HT-29 (cell line): ENCODE results near the gene LRRC14B. TPM values are rescaled to one million over a fixed set of nuclear protein-coding genes. Genes with fewer than 3 reads are reported as not detected.
"Not testable (repeated sequence)": the region's sequence is repeated elsewhere in the genome, so short reads cannot be mapped to it uniquely, and the experiment has no call there.

Source experiments
- DNase-seq: peaks from one replicate; pipeline ENCODE4 v3.0.0-alpha.2; 2015; ENCODE audit warnings: low spot score
- total RNA-seq: library from RNA; depleted of rRNA; stranded (reverse); fragments of >200 nt; shearing (Covaris generic); gene quantifications from 2 replicates; pipeline ENCODE4 v1.2.3, GENCODE V29; 2014

The LRRC14B gene
- total RNA-seq, 1 experiment from 2014 or later = not detected

DNA sequence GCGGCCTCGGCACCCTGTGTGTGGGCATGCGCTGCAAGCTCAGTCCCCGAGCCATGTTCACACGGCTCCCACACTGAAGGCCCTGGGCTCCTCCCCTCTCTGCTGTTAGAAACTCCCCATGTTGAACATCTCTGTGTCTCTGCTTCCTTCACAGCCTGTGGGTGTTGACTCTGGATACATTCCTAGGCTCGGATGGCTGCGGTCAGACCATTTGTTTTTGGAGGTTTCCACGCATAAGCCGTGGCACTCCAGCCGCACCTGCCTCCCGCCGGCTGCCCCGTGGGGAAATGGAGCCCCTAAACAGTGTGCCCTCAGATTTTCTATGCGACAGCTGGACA is 31.2 kb upstream of the LRRC14B start:
- DNase-seq = no peak

DNA sequence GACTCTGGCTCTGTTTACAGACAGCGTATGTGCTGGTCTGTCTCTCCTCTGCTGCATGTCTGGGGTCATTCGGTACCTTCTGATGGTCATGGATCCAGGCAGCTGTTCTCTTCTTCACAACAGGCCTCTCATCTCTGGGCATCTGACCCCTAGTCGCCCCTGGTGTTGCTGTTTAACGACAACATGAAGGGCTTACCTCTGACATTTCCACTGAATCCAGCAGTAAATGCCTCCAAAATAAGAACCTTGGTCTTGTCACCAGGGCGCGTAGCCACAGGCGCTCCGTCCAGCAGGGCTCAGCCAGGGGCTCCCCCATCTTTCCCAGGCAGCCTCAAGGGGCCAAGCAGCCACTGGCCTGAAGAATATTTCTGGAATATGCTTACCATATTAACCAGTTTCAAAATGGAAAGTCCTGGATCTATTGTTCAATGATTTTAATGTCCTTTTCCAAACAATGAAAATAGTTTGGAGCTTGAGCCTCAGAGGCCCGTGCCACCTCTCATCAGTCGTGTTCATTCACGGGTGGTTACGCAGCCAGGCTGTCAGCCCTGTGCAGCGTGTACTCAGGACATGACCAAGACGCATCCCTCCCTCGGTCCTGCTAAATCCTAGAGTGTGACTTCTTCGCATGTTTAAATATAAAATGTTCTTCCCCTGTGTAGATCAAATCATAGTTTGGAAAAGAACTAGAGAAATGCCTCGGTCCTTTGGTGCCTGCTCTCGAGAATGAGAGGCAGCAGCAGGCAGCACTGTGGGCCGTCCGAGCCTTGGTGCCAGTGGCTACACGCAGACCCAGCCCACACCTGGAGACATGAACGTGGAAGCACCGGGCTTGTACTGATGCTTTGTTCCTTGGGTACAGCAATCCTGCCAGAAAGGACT is 30.1 kb upstream of the LRRC14B start:
- no peak for DNase-seq

DNA sequence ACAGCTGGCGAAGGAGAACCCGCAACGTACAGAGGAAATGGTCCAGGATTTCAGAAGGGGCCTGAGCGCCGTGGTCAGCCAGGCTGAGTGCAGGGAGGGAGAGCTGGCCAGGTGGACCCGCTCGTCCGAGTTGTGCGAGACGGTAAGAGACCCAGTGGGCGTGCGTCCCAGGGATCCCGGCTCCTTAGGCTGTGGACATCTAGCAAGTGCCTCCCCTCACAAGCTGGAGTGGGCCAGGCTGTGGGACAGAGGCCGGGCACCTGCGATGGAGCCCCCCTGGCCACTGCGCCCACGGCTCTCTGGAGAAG is 29.5 kb upstream of the LRRC14B start:
- no peak for DNase-seq

DNA sequence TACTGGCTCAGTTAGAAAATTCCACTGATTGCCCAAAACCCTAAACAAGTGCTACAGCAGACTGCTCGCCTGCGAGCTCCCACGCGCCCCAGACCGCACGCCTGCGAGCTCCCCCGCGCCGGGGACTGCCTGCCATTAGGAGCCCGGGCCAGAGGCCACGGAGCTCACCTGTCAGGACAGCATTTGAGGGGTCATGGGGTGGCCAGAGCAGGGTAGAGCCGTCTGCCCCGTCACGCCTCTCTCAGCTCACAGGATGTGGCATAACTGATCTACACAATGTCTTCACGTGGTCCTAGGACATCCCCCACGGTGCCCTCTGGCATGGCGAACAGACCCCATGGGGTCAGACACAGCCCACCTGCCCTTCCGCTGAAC is 29.1 kb upstream of the LRRC14B start:
- no peak for DNase-seq

DNA sequence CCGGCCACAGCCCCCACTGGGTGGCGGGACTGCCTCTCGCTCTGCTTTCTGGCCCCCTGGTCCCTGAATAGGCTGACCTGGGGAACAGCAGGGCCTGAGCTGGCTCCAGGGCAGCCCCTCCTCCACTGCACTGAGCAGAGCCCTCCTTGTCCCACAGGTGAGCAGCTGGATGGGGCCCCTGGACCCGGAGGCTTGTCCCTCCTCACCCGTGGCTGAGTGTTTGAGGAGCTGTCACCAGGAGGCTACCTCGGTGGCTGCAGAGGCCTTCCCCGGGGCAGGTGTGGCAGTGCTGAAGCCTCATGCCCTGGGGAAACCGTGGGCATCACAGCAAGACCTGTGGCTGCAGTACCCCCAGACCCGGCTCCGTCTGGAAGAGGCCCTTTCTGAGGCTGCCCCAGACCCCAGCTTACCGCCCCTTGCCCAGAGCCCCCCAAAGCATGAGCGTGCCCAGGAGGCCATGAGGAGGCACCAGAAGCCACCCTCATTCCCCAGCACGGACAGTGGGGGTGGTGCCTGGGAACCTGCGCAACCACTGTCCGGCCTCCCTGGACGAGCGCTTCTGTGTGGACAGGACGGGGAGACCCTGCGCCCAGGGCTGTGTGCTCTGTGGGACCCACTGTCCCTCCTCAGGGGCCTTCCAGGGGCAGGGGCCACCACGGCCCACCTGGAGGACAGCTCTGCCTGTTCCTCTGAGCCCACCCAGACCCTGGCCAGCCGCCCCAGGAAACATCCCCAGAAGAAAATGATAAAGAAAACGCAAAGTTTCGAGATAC is 28.5 kb upstream of the LRRC14B start:
- no peak for DNase-seq

DNA sequence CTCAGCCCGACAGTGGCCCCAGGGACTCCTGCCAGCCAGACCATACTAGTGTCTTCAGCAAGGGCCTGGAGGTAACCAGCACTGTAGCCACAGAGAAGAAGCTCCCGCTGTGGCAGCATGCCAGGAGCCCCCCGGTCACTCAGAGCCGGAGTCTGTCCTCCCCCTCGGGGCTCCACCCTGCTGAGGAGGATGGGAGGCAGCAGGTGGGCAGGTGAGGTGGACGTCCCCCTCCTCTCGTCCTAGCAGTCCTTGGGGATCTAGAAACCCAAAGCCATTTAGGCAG is 28.0 kb upstream of the LRRC14B start:
- no peak for DNase-seq

DNA sequence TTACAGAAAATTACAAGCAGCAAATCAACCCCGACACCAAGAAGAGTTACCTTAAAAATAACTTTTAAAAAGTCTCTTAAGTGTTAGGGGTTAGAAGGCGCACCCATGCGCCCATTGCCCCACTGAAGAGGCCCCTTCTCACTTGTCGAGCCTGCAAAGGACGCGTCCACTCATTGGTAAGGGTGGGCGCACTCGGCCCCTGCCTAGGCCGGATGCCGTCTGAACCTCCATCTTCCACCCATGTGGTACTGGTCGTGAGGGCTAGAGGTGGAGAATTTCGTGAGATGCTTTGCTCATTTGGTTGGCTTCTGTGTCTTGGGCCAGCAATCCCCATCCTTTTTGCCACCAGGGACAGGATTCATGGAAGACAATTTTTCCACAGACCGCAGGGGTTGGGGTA is 27.5 kb upstream of the LRRC14B start:
- DNase-seq = no peak

DNA sequence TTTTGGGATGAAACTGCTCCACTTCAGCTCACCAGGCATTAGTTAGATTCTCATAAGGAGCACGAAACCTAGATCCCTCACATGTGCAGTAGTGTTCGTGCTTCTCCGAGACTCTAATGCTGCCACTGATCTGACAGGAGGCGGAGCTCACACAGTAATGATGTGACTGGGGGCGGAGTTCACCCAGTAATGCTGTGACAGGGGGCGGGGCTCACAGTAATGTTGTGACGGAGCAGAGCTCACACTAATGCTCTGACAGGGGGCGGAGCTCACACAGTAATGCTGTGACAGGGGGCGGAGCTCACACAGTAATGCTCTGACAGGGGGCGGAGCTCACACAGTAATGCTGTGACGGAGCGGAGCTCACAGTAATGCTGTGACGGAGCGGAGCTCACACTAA is 27.1 kb upstream of the LRRC14B start:
- DNase-seq = no peak

DNA sequence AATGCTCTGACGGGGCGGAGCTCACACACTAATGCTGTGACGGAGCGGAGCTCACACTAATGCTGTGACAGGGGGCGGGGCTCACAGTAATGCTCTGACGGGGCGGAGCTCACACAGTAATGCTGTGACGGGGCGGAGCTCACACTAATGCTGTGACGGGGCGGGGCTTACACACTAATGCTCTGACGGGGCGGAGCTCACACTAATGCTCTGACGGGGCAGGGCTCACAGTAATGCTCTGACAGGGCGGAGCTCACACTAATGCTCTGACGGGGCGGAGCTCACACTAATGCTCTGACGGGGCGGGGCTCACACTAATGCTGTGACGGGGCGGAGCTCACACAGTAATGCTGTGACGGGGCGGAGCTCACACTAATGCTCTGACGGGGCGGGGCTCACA is 26.5 kb upstream of the LRRC14B start:
- DNase-seq = not testable (repeated sequence)

DNA sequence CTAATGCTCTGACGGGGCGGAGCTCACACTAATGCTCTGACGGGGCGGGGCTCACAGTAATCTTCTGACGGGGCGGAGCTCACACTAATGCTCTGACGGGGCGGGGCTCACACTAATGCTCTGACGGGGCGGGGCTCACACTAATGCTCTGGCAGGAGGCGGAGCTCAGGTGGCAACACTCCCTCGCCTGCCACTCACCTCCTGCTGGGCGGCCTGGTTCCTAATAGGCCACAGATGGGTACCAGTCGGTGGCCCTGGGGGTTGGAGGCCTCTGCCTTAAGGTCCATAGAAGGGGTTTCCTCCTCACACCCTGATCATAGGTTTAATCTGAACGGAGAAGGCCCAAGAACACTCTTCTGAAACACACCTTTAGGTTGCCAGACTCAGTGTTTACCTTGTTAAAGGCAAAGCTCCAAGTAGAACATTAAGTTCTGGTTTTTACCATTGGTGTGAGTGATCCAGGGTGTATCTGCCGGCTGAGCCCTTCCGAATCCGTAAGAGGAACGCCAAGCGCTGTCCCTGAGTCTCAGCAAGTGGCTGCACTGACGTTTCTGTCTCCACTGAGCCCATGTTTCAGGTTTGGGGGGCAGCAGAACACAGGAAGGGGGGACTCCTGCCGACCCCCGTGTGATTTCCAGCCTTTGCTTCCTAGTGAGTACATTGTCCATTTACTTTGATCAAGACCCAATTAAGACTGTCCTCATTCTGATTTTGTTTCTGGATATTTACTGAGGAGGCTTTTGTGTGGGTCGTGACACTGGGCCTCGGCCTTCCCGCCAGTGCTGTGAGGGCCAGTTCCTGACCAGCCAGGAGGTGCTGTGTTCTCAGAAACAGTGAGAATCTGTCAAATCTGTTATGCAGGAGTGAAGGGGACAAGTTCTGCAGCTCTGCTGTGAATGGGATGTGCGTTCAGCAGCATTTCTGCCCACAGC is 24.6 kb upstream of the LRRC14B start:
- DNase-seq = no peak

DNA sequence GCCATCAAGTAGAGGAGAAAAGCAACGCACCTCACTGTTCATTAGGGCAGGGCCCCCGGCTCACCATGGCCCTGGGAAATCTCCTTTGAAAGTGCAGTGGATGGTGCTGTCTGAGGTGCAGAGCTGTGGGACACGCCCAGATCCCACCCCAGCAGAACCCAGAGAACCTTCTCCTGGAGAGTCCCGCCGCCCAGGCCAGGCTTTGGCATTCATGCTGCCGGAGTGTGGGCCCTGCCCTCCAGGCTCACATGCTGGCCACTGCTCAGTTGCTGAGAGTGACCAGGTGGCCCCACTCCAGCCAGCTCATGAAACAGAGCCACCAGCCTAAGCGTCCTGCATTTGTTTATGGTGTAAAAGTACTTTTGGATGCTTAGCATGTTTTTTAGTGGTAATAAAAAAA is 23.8 kb upstream of the LRRC14B start:
- DNase-seq = no peak

DNA sequence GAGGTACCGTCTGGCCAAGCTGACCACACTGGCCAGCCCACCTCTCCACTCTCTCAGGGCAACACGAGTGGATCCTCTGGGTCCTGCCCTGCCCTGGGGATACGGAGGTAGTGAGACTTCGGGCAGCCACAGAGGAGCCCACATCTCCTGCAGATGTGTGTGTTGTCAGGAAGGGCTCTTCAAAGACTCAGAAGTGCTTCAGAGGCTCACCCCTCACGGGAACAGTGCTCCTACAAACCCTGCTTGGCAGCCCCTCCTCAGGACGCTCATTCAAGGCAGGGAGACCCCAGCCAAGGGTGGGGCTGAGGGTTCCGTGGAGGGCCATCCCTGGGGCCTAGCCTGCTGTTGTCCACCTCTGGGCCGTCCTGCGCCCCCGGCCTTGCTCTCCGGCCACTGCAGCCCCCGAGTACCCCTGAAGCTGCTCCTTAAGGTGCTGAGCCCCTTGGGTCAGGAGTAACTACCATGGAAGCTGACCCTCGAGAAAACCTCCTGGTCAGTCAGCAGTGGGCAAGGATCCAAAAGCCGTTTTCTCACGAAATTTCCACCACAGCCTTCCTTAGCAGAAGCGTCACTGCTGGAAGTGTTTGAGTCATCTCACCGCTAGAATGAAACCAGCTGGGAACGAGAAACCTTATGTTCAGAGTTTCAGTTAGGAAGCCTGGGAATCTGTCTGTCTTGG is 23.2 kb upstream of the LRRC14B start:
- no peak for DNase-seq

DNA sequence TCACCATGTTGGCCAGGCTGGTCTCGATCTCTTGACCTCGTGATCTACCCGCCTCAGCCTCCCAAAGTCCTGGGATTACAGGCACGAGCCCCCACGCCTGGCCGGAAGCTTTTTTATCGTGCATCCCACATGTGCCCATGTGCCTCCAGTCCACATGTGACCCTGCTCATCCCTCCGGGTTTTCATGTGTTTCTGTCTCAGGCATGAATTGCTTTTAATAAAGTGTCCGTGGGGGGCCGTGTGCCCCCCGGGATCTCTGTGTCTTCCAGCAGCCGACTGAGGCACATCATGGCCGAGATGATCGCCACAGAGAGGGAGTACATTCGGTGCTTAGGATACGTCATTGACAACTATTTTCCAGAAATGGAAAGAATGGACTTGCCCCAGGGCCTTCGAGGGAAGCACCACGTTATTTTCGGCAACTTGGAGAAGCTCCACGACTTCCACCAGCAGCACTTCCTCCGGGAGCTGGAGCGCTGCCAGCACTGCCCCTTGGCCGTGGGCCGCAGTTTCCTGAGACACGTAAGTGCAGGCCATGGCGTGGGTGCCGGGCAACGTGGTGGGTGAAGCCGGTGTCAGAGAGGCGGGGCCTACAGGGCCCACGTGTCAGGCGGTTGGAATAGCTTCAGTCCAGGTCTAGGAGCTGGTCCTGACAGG is 22.1 kb upstream of the LRRC14B start:
- no peak for DNase-seq

DNA sequence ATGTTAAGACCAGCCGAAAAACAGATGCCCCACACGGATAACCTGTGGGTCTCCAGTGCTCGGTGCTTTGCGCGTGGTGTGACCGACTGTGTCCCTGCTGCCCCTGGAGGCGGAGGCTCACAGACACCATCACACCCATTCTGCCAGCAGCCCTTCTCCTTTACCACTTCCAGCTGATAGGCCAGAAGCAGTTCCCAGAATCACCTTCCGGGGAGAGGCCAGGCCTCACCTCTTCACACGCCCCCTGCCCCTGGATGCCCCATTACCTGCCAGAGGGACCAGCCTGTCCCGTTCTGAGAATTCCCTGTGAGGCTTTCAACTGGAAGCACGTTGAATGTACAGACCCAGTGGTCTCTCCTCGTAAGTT is 21.6 kb upstream of the LRRC14B start:
- no peak for DNase-seq

DNA sequence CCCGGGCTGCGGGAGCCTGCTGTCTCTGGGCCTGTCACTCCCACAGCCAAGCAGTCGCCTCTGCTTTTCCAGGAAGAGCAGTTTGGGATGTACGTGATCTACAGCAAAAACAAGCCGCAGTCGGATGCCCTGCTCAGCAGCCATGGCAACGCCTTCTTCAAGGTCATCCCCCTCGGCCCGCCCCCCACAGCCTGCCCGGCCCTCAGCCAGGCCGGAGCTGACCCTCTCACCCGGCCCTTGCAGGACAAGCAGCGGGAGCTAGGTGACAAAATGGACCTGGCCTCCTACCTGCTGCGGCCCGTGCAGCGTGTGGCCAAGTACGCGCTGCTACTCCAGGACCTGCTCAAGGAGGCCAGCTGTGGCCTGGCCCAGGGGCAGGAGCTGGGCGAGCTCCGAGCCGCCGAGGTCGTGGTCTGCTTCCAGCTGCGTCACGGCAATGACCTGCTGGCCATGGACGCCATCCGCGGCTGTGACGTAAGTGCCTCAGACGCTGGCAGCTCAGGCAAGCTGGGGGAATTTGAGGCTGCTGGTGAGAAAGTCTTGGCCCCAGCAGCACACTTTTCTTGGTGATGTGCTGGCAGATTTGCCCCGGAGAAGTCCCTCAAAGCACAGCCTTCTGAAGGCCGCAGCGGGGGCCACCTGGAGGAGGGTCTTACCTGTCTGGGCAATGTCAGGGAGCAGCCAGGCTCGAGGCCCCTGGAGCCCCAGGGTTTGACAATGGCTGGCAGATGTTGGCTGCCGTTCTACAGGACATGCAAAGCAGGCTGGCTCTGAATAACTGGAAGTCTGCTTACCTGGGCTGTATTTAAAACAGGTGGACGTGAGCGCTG is 20.1 kb upstream of the LRRC14B start:
- no peak for DNase-seq

DNA sequence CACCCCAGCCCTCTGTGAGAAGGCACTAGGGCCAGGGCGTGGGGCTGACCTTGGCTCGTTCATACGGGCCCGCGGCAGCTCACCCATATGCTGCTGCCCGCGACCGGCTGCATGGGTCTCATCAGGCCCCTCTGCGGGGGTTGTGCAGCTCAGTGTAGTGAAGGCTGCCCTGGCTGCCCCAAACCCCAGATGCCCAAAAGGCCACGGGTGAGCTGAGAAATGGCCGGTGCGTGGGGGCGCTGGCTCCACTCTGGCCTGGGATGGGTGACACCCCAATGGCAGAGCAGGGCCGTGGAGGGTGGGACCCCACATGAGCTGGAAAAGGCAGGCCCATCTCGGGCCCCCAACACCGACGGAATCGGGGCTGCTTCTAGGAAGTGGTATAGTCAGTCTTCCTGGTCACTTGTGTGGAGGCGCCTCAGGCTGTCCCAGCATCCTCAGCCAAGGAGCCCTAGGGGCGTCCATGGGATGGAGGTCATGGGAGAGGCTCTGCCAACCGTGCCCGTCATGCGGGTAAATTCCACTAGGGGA is 19.4 kb upstream of the LRRC14B start:
- no peak for DNase-seq

DNA sequence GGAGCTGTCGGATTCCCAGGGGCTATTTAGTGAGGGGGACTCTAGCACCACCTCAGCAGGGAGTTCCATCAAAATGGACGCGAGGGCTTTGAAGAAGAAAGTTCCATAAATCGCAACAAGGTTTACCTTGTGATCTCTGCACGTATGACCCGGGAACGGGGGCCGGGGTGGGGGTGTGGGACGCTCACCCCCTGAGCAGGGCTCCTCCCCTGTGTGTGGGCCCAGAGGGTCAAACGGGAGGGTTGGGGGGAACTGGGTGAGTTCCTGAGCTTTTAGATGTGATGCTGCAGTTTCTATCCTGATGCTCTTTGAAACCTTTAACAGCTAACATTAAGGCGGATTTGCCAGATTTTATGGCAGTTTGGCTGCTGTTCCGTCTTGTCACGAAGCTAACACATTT is 18.9 kb upstream of the LRRC14B start:
- DNase-seq = no peak

DNA sequence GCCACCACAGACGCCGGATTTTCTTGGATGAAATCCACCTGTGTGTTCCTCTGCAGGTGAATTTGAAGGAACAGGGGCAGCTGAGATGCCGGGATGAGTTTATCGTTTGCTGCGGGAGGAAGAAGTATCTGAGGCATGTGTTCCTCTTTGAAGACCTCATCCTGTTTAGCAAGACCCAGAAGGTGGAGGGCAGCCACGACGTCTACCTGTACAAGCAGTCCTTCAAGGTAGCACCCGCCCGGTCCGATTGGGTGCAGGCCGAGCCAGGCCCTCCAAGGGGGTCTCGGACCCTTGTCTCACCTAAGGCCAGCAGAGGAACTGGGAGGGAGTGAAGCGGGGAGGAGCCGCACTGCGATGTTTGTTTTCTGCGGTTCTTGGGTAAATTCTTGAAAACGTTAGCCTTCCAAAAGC is 18.4 kb upstream of the LRRC14B start:
- no peak for DNase-seq

DNA sequence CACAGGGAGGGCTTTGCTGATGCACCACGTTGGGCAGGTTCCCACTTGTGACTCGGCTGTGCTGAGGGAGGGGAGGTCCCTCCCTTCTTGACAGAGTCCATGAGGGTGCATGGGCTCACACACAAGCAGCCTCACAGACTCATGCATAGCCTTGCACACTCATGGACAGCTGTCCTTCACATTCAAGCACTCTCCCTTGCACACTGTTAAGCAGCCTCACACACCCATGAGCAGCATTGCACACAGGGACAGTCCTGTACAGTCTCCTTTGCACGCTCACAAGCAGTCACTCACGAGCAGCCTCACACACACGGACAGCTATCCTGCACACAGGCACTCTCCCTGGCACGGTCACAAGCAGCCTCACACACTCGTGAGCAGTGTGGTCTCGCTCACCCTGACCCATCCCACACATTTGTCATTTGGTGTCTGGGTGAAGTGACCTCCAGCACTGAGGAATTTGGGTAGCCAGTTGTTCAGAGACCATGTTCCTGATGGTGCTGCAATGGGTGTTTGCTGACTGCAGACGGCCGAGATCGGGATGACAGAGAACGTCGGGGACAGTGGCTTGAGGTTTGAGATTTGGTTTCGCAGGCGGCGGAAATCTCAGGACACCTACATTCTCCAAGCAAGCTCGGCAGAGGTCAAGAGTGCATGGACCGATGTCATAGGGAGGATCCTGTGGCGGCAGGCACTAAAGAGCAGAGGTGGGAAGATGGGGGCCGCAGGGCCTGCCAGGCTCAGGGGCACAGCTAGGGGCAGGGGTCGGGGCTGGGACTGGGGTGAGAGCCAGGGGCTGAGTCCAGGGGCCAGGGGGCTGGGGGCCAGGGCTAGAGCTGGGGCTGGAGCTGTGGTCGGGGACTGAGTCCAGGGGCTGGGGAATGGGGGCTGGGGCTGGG is 17.7 kb upstream of the LRRC14B start:
- no peak for DNase-seq
